VCaP (cell line): Measurements from ENCODE around the gene DMAC1.

ENCODE experiments used
- H3K27ac ChIP-seq: fragments of 450-650 bp; 2 replicates; pipeline ENCODE4 v1.5.1; 2017
- CTCF ChIP-seq: fragments of 450-650 bp; conservative IDR thresholded peaks from 2 replicates; pipeline ENCODE4 v1.5.1; 2017; ENCODE audit warnings: mild to moderate bottlenecking, moderate library complexity

The DMAC1 gene

GRCh38 chr9:7827792-7828191, 28.2 kb upstream of the DMAC1 start:
- TF ChIP-seq CTCF, result no peak
- no peak overlapping the region for H3K27ac ChIP-seq

- no peak for TF ChIP-seq CTCF
- no peak overlapping the region for H3K27ac ChIP-seq
Measured at GRCh38 chr9:7827056-7827455, 27.5 kb upstream of the DMAC1 start.

- no peak overlapping the region for H3K27ac ChIP-seq
- no peak for TF ChIP-seq CTCF
Measured at GRCh38 chr9:7823651-7824050, 24.1 kb upstream of the DMAC1 start.

GRCh38 chr9:7819984-7820383, 20.4 kb upstream of the DMAC1 start:
- TF ChIP-seq CTCF, result no peak
- no peak overlapping the region for H3K27ac ChIP-seq

- no peak overlapping the region for H3K27ac ChIP-seq
- TF ChIP-seq CTCF, result no peak
Measured at GRCh38 chr9:7816021-7816420, 16.4 kb upstream of the DMAC1 start.

GRCh38 chr9:7813030-7813429, 13.5 kb upstream of the DMAC1 start:
- TF ChIP-seq CTCF, result no peak
- no peak overlapping the region for H3K27ac ChIP-seq

- TF ChIP-seq CTCF, result no peak
- no peak overlapping the region for H3K27ac ChIP-seq
Measured at GRCh38 chr9:7811677-7812076, 12.1 kb upstream of the DMAC1 start.

GRCh38 chr9:7802666-7803065, 3.1 kb upstream of the DMAC1 start:
- no peak for TF ChIP-seq CTCF

More at GRCh38 chr9:7802666-7803065, 3.1 kb upstream of the DMAC1 start:
- no peak overlapping the region for H3K27ac ChIP-seq
